K562 (cell line): ENCODE data around the gene C2CD2L. TPM values are rescaled to one million over a fixed set of nuclear protein-coding genes. Genes with fewer than 3 reads are reported as not detected.

Experiments
- ATAC-seq: fragments of 200-7000 bp; cut with Tn5 transposase; 3 replicates; pipeline ENCODE4 v1.9.1; 2020; ENCODE audit warnings: moderate library complexity
- BruUV-seq: library from RNA; stranded (reverse); fragments of 400-500 nt; replicated peaks from 2 replicates; lab custom pipeline; 2021; lab: Mats Ljungman, UMichigan
- CTCF ChIA-PET: fragments of 300-600 bp; formaldehyde crosslinking; extraction: SDS; loops from one replicate; lab custom pipeline; 2021; ENCODE audit warnings: low intra/inter-chr PET ratio; lab: Yijun Ruan, JAX
- POLR2A ChIA-PET: fragments of 300-600, 350-650 bp; sonication (Branson Sonifier 250); formaldehyde crosslinking; extraction: SDS; loops from one replicate; lab custom pipeline; 2021; ENCODE audit warnings: antibody characterized with exemption, inconsistent platforms; lab: Yijun Ruan, JAX
- DNase-seq, 4 experiments: peaks; one replicate each; pipeline versions ENCODE4 v3.0.0 to v3.0.0-alpha.2; 2011 to 2018; ENCODE audit warnings: low spot score in 3 of 4, mixed read lengths in 3 of 4; ENCODE audit errors: extremely low read depth in 1 of 4
- FAIRE-seq: peaks from 2 replicates; lab custom pipeline; 2011; peaks lifted over from hg19 to GRCh38; lab: Jason Lieb, UNC
- H2AFZ ChIP-seq: 2 replicates; pipeline ENCODE4 v1.6.0; 2011; ENCODE audit warnings: low read depth, low read length, control low read depth, inconsistent platforms
- H3K27ac ChIP-seq: fragments of 200-600 bp; 3 replicates; pipeline ENCODE4 v1.8.0; 2011; ENCODE audit warnings: low read depth, mild to moderate bottlenecking, control low read depth, inconsistent platforms, low read length, moderate library complexity, mixed read lengths; ENCODE audit errors: extremely low read depth
- H3K27me3 ChIP-seq, 2 experiments: fragments of 300-600 bp in 1 of 2; 2 replicates in 1 of 2; 3 replicates in 1 of 2; pipeline versions ENCODE4 v1.6.0 to v1.8.0; 2011; ENCODE audit warnings: inconsistent platforms in 2 of 2, low read length in 2 of 2, mild to moderate bottlenecking in 1 of 2, mixed read lengths in 1 of 2, moderate library complexity in 1 of 2; ENCODE audit not compliant: control insufficient read depth in 2 of 2, insufficient read depth in 2 of 2
- H3K36me3 ChIP-seq: fragments of 300-600 bp; 3 replicates; pipeline ENCODE4 v1.8.0; 2011; ENCODE audit warnings: mild to moderate bottlenecking, low read length, inconsistent platforms; ENCODE audit not compliant: control insufficient read depth, insufficient read depth
- H3K4me1 ChIP-seq, 2 experiments: fragments of 200-600 bp in 1 of 2; replicated peaks in 1 of 2; 2 replicates in 1 of 2; 3 replicates in 1 of 2; pipeline versions ENCODE4 v1.5.1 to v1.8.0; 2011; ENCODE audit warnings: inconsistent platforms in 2 of 2, low read length in 2 of 2, mild to moderate bottlenecking in 1 of 2, mixed read lengths in 1 of 2, moderate library complexity in 1 of 2; ENCODE audit not compliant: control insufficient read depth in 2 of 2, insufficient read depth in 2 of 2
- H3K4me2 ChIP-seq: 2 replicates; pipeline ENCODE4 v1.6.1; 2011; ENCODE audit warnings: low read length, control low read depth, inconsistent platforms, mixed read lengths; ENCODE audit not compliant: insufficient read depth
- H3K4me3 ChIP-seq: fragments of 200-600 bp; sonication (generic), shearing (Covaris generic); 2 replicates; pipeline ENCODE4 v1.5.1; 2016; ENCODE audit warnings: control low read depth, inconsistent platforms
- H3K79me2 ChIP-seq: fragments of 200-600 bp; 3 replicates; pipeline ENCODE4 v1.8.0; 2011; ENCODE audit warnings: low read length, inconsistent platforms; ENCODE audit not compliant: control insufficient read depth, insufficient read depth
- H3K9ac ChIP-seq, 2 experiments: 2 replicates each; pipeline versions ENCODE4 v1.6.0 to v1.6.1; 2011; ENCODE audit warnings: low read depth in 2 of 2, low read length in 2 of 2, control low read depth in 1 of 2, inconsistent platforms in 1 of 2, mild to moderate bottlenecking in 1 of 2, mixed read lengths in 1 of 2; ENCODE audit not compliant: insufficient read depth in 1 of 2
- H3K9me1 ChIP-seq: one replicate; pipeline ENCODE4 v1.6.0; 2011; ENCODE audit warnings: inconsistent platforms, mild to moderate bottlenecking, low read length, moderate library complexity; ENCODE audit not compliant: control insufficient read depth, insufficient read depth
- H3K9me3 ChIP-seq: replicated peaks from 2 replicates; pipeline ENCODE4 v1.5.1; 2011; ENCODE audit warnings: low read depth, low read length, inconsistent platforms; ENCODE audit not compliant: control insufficient read depth, insufficient read depth
- H4K20me1 ChIP-seq: replicated peaks from 2 replicates; pipeline ENCODE4 v1.6.1; 2011; ENCODE audit warnings: low read length, inconsistent platforms, mixed read lengths; ENCODE audit not compliant: control insufficient read depth, insufficient read depth
- ATF1 ChIP-seq, 2 experiments: fragments of 450-650 bp in 1 of 2; IDR thresholded peaks; 2 replicates each; pipeline ENCODE4 v1.6.1; 2016; ENCODE audit warnings: missing compliant biosample characterization in 1 of 2, missing genetic modification characterization in 1 of 2
- C11orf30 ChIP-seq: fragments of 450-650 bp; IDR thresholded peaks from 2 replicates; pipeline ENCODE4 v1.6.1; 2016; ENCODE audit warnings: low read depth, mild to moderate bottlenecking
- CEBPG ChIP-seq, 3 experiments: fragments of 200-800 bp in 1 of 3; sonication (Bioruptor generic) in 1 of 3; sonication (generic) in 1 of 3; formaldehyde crosslinking in 1 of 3; IDR thresholded peaks in 2 of 3; conservative IDR thresholded peaks in 1 of 3; 2 replicates each; pipeline versions ENCODE4 v1.6.1 to v1.8.0; 2016 to 2022; ENCODE audit warnings: missing compliant biosample characterization in 2 of 3, missing genetic modification characterization in 2 of 3, mild to moderate bottlenecking in 1 of 3, missing genetic modification reagents in 1 of 3
- EP400 ChIP-seq: fragments of 450-650 bp; IDR thresholded peaks from 2 replicates; pipeline ENCODE4 v1.6.1; 2017; ENCODE audit warnings: antibody characterized with exemption, mild to moderate bottlenecking, moderate library complexity
- ERF ChIP-seq: fragments of 450-650 bp; formaldehyde crosslinking; IDR thresholded peaks from 2 replicates; pipeline ENCODE4 v1.4.0; 2020; ENCODE audit warnings: mild to moderate bottlenecking, mixed read lengths
- MAFF ChIP-seq: IDR thresholded peaks from 2 replicates; pipeline ENCODE4 v1.6.1; 2012; ENCODE audit warnings: low read length, improper control_type of control experiment
- MAFK ChIP-seq: IDR thresholded peaks from 2 replicates; pipeline ENCODE4 v1.6.1; 2011; ENCODE audit warnings: low read length, improper control_type of control experiment
- MCM5 ChIP-seq: fragments of 450-650 bp; IDR thresholded peaks from 2 replicates; pipeline ENCODE4 v1.6.1; 2016; ENCODE audit warnings: low read depth
- NCOR1 ChIP-seq: fragments of 450-650 bp; IDR thresholded peaks from 2 replicates; pipeline ENCODE4 v1.6.1; 2016; ENCODE audit warnings: mild to moderate bottlenecking, moderate library complexity
- NFE2L1 ChIP-seq: fragments of 450-650 bp; IDR thresholded peaks from 2 replicates; pipeline ENCODE4 v1.6.1; 2016; ENCODE audit warnings: missing genetic modification characterization, low read depth, mild to moderate bottlenecking, missing compliant biosample characterization, moderate library complexity, borderline replicate concordance
- NFIC ChIP-seq: fragments of 450-650 bp; IDR thresholded peaks from 2 replicates; pipeline ENCODE4 v1.6.1; 2017; ENCODE audit warnings: mild to moderate bottlenecking, inconsistent platforms
- PHF20 ChIP-seq: fragments of 450-650 bp; IDR thresholded peaks from 2 replicates; pipeline ENCODE4 v1.6.1; 2018; ENCODE audit not compliant: partially characterized antibody
- POLR2AphosphoS5 ChIP-seq: IDR thresholded peaks from 2 replicates; pipeline ENCODE4 v1.6.1; 2011; ENCODE audit warnings: mild to moderate bottlenecking, low read depth, low read length, moderate library complexity; ENCODE audit not compliant: control insufficient read depth, insufficient read depth
- RREB1 ChIP-seq: fragments of 250-450 bp; sonication (Bioruptor Pico); IDR thresholded peaks from 2 replicates; pipeline ENCODE4 v1.4.0; 2020
- ZBTB43 ChIP-seq: sonication (generic); formaldehyde crosslinking; IDR thresholded peaks from 2 replicates; pipeline ENCODE4 v1.8.0; 2023; ENCODE audit warnings: mild to moderate bottlenecking, missing genetic modification reagents
- ZNF12 ChIP-seq: sonication (generic); formaldehyde crosslinking; IDR thresholded peaks from 2 replicates; pipeline ENCODE4 v1.4.0; 2020; ENCODE audit warnings: mild to moderate bottlenecking, missing genetic modification reagents
- ZNF316 ChIP-seq: fragments of 450-650 bp; IDR thresholded peaks from 2 replicates; pipeline ENCODE4 v1.6.1; 2016
- WGBS: fragments of 100-300 bp; shearing (Covaris generic); methylation state at CpG from one replicate; pipeline ENCODE4 v1.1.6; 2016; ENCODE audit warnings: low coverage, mixed read lengths; ENCODE audit not compliant: insufficient coverage; ENCODE audit errors: missing lambda C conversion rate; 5-methylcytosine and 5-hydroxymethylcytosine counted together
- in situ Hi-C: fragments of 300-500 bp; cut with MboI; formaldehyde crosslinking; loops from 4 replicates; pipeline ENCODE4 v1.15.0; 2018; ENCODE audit warnings: inconsistent platforms, mixed read lengths
- intact Hi-C: fragments of 100-400 bp; cut with micrococcal nuclease; formaldehyde crosslinking; loops from 2 replicates; pipeline ENCODE4 v1.14.2; 2022
- polyA plus RNA-seq, 8 experiments: library from polyadenylated mRNA; depleted of rRNA in 4 of 8; stranded (reverse) in 5 of 8; unstranded in 3 of 8; fragments of >200 nt; fragmentation: Nextera tagmentation in 2 of 8; fragmentation: Illumina TruSeq in 1 of 8; extraction: Ambion mirVana in 2 of 8; extraction: Trizol in 1 of 8; gene quantifications; 2 replicates each; pipeline versions ENCODE4 v1.2.1 to v1.2.3, GENCODE V29; 2011 to 2014; ENCODE audit warnings: inconsistent platforms in 1 of 8, missing spikeins in 1 of 8
- total RNA-seq, 7 experiments: library from RNA; depleted of rRNA in 6 of 7; stranded (reverse); fragments of >200 nt in 6 of 7; fragmentation: Illumina TruSeq in 2 of 7; extraction: Trizol in 2 of 7; gene quantifications; 2 replicates each; pipeline versions ENCODE4 v1.2.1 to v1.2.3, GENCODE V29; 2011 to 2021; ENCODE audit warnings: low replicate concordance in 1 of 7

C2CD2L gene
- total and polyA plus RNA-seq, 9 of the 15 experiments (the other 6 are each of a cell fraction or from before 2014, with no cell fraction given) = 0.66 to 41.2 (median 14.8) TPM

- POLR2A ChIA-PET = interaction anchor here (0.6 to 1.2 kb wide), 3 partner anchors 12 to 1167 kb away, joined by 3 to 5 read pairs (median 5); no protein-coding TSS in a partner anchor
- TF ChIP-seq C11orf30 (peak; percentile 94), ZNF316 (peak; percentile 84), NFIC (peak; percentile 98), ZBTB43 (no peak), PHF20 (peak; percentile 40), NFE2L1 (tag) (no peak), MAFF (peak; percentile 86), EP400 (peak; percentile 40; the same call in 1 of the 2 replicates), ATF1 (CRISPR knock-in tag; IDR thresholded peaks at IDR 0.05) (no peak), ATF1 (tag; IDR thresholded peaks at IDR 0.05) (0 out of 2 replicates have a peak, but pooled peaks have one; percentile 14), ZNF12 (CRISPR knock-in tag) (no peak), RREB1 (no peak), ERF (CRISPR knock-in tag) (no peak), POLR2AphosphoS5 (no peak), NCOR1 (0 out of 2 replicates have a peak, but pooled peaks have one; percentile 20), MCM5 (no peak), CEBPG (CRISPR knock-in tag; IDR thresholded peaks at IDR 0.05) (no peak), CEBPG (tag; conservative IDR thresholded peaks at IDR 0.05 in 1 of 2, IDR thresholded peaks at IDR 0.05 in 1 of 2) (0 out of 4 replicates have a peak, but pooled peaks of 1 of the 2 experiments have one; percentile 9), MAFK (peak; percentile 82)
Observed at GRCh38 chr11:119062779-119063178, 44.4 kb upstream of the C2CD2L start.

More at GRCh38 chr11:119062779-119063178, 44.4 kb upstream of the C2CD2L start:
- no peak overlapping the region for H3K9ac ChIP-seq
- CTCF ChIA-PET = no interaction called here
- intact Hi-C loops (no loop called here), in situ Hi-C loops (no loop called here)
- no peaks in the 10 kb centered on the region for H3K27me3 ChIP-seq
- DNase-seq (peak in 3 of 4 experiments; percentile 14 to 87 (median 43)), FAIRE-seq (peak; percentile 72), ATAC-seq (peak; percentile 22; the same call in 1 of the 3 replicates)
- WGBS = 6% methylated on average over 5 of the region's 5 CpGs
- H3K9me3 ChIP-seq = no peaks in the 10 kb centered on the region
- BruUV-seq = no TSS peak
- no peak overlapping the region for H2AFZ ChIP-seq
- peaks cover 17 to 25% of the 10 kb centered on the region in 2 experiments for H3K4me1 ChIP-seq
- H3K27ac ChIP-seq = peak overlapping the region; percentile 32; the same call in 2 of the 3 replicates
- peaks cover 17% of the 10 kb centered on the region for H3K36me3 ChIP-seq
- H3K4me2 ChIP-seq = peak overlapping the region; percentile 36; the same call in 1 of the 2 replicates
- H3K4me3 ChIP-seq = no peak overlapping the region
- H3K79me2 ChIP-seq = peaks cover 47% of the 10 kb centered on the region
- no peaks in the 10 kb centered on the region for H4K20me1 ChIP-seq
- H3K9me1 ChIP-seq = no peaks in the 10 kb centered on the region
